Lower lobe of right lung (tissue), 2 donors: Measurements from ENCODE around the gene MDM1. TPM values are rescaled to one million over a fixed set of nuclear protein-coding genes. Genes with fewer than 3 reads are reported as not detected.

Experiments
- ATAC-seq, 2 donors: fragments of 200-7000 bp; cut with Tn5 transposase; one replicate each; pipeline ENCODE4 v1.9.1; 2020 to 2022; ENCODE audit warnings: mild to moderate bottlenecking in 2 of 2, moderate library complexity in 2 of 2
- DNase-seq: peaks from one replicate; pipeline ENCODE4 v3.0.0-alpha.2; 2020
- H3K27ac ChIP-seq: fragments of 200-600 bp; one replicate; pipeline ENCODE4 v1.8.0; 2022
- H3K27me3 ChIP-seq: fragments of 200-600 bp; one replicate; pipeline ENCODE4 v1.8.0; 2022; ENCODE audit warnings: low read depth
- H3K36me3 ChIP-seq: fragments of 200-600 bp; one replicate; pipeline ENCODE4 v1.8.0; 2022; ENCODE audit warnings: mild to moderate bottlenecking
- H3K4me1 ChIP-seq: fragments of 200-600 bp; one replicate; pipeline ENCODE4 v1.8.0; 2022
- H3K4me3 ChIP-seq: fragments of 200-600 bp; one replicate; pipeline ENCODE4 v1.8.0; 2022; ENCODE audit warnings: mild to moderate bottlenecking
- H3K9me3 ChIP-seq: fragments of 200-600 bp; one replicate; pipeline ENCODE4 v1.8.0; 2022
- CTCF ChIP-seq: fragments of 200-600 bp; IDR thresholded peaks from one replicate; pipeline ENCODE4 v1.8.0; 2022; ENCODE audit warnings: antibody characterized with exemption, mild to moderate bottlenecking
- intact Hi-C: fragments of 100-400 bp; cut with DNase I; formaldehyde crosslinking; loops from one replicate; pipeline ENCODE4 v1.11.0; 2022
- long read RNA-seq: library from polyadenylated mRNA; unstranded; transcript quantifications from one replicate; pipeline ENCODE4 v2.0.0, GENCODE V29; 2021
- total RNA-seq: library from RNA; stranded (reverse); fragmentation: NEBNext Ultra II Directional; extraction: Animal tissue kit (Norgen Biotek cat#: 25700); gene quantifications from one replicate; pipeline ENCODE4 v1.2.1, GENCODE V29; 2021
- donor health status: DM: no; HTN: yes; CAD: no; lungs with severe emphysema.

MDM1 gene
- total RNA-seq: 13.8 TPM
- long read RNA-seq, partial matches to known transcripts: 1 of 14 reads
- long read RNA-seq, other reads (novel, unspliced or antisense): 10 of 14 reads

GRCh38 chr12:68331869-68332727, at the start of gene MDM1:
MDM1 (minus strand) TSS chr12:68332362; CDS start chr12:68332245, 117 bp downstream.
- intact Hi-C loops: no loop called here
- peak; percentile 98 for DNase-seq
- H3K27ac ChIP-seq: peak within 1 kb of the TSS; percentile 74
- no peaks in the 10 kb centered on the region for H3K9me3 ChIP-seq
- TF ChIP-seq CTCF: no peak
- peak; percentile 99 to 100 for ATAC-seq
- H3K36me3 ChIP-seq: peaks cover 8% of the 10 kb centered on the region
- H3K4me3 ChIP-seq: peak within 1 kb of the TSS; percentile 94
- H3K27me3 ChIP-seq: no peaks in the 10 kb centered on the region
- peaks cover 16% of the 10 kb centered on the region for H3K4me1 ChIP-seq

- no peaks in the 10 kb centered on the region for H3K27me3 ChIP-seq
- TF ChIP-seq CTCF: no peak
- peaks cover 22% of the 10 kb centered on the region for H3K4me1 ChIP-seq
- H3K36me3 ChIP-seq: no peaks in the 10 kb centered on the region
- no peak for ATAC-seq
- H3K9me3 ChIP-seq: no peaks in the 10 kb centered on the region
- no peak overlapping the region for H3K27ac ChIP-seq
- intact Hi-C loops: no loop called here
- DNase-seq: no peak
- H3K4me3 ChIP-seq: no peak overlapping the region
These were observed 49.5 kb upstream of the MDM1 start for GRCh38 chr12:68381476-68382219.

GRCh38 chr12:68378872-68379606, 46.9 kb upstream of the MDM1 start:
- peak overlapping the region; percentile 43 for H3K27ac ChIP-seq
- no peak for TF ChIP-seq CTCF

GRCh38 chr12:68377881-68378280, 45.7 kb upstream of the MDM1 start:
- DNase-seq: no peak
- H3K9me3 ChIP-seq: no peaks in the 10 kb centered on the region
- peaks cover 37% of the 10 kb centered on the region for H3K4me1 ChIP-seq
- no peak for TF ChIP-seq CTCF
- ATAC-seq: no peak
- H3K27ac ChIP-seq: no peak overlapping the region
- intact Hi-C loops: no loop called here
- no peak overlapping the region for H3K4me3 ChIP-seq
- no peaks in the 10 kb centered on the region for H3K27me3 ChIP-seq
- no peaks in the 10 kb centered on the region for H3K36me3 ChIP-seq

More at GRCh38 chr12:68378872-68379606, 46.9 kb upstream of the MDM1 start:
- ATAC-seq: peak; percentile 66 to 71
- H3K4me3 ChIP-seq: no peak overlapping the region
- H3K27me3 ChIP-seq: no peaks in the 10 kb centered on the region
- H3K4me1 ChIP-seq: peaks cover 28% of the 10 kb centered on the region
- DNase-seq: peak; percentile 57
- intact Hi-C loops: no loop called here
- H3K9me3 ChIP-seq: no peaks in the 10 kb centered on the region
- H3K36me3 ChIP-seq: no peaks in the 10 kb centered on the region

GRCh38 chr12:68376901-68377300, 44.7 kb upstream of the MDM1 start:
- Histone ChIP-seq H3K9me3 (no peaks in the 10 kb centered on the region), H3K4me3 (no peak overlapping the region), H3K36me3 (no peaks in the 10 kb centered on the region), H3K4me1 (peaks cover 43% of the 10 kb centered on the region), H3K27me3 (no peaks in the 10 kb centered on the region), H3K27ac (no peak overlapping the region)
- no peak for TF ChIP-seq CTCF
- ATAC-seq (no peak), DNase-seq (no peak)
- intact Hi-C loops: no loop called here
